SK-N-SH treated with all-trans-retinoic acid at 6 μM for 48 hours (cell line): Measurements from ENCODE around the gene ARFRP1.

Experiments
- ATAC-seq: fragments of 200-7000 bp; cut with Tn5 transposase; 3 replicates; pipeline ENCODE4 v1.9.1; 2020; ENCODE audit warnings: mild to moderate bottlenecking, moderate library complexity
- ARNTL ChIP-seq: fragments of 450-650 bp; formaldehyde crosslinking; IDR thresholded peaks from 2 replicates; pipeline ENCODE4 v1.5.0; 2020; ENCODE audit warnings: low read depth, mild to moderate bottlenecking, moderate library complexity, borderline replicate concordance
- BACH2 ChIP-seq: fragments of 250-450 bp; sonication (Bioruptor Pico); IDR thresholded peaks from 2 replicates; pipeline ENCODE4 v1.9.0; 2021; ENCODE audit warnings: mild to moderate bottlenecking, borderline replicate concordance
- CSDC2 ChIP-seq: fragments of 250-450 bp; sonication (Bioruptor Pico); IDR thresholded peaks from 2 replicates; pipeline ENCODE4 v1.5.0; 2020; ENCODE audit warnings: mild to moderate bottlenecking, moderate library complexity
- CSRNP3 ChIP-seq: fragments of 250-450 bp; sonication (Bioruptor Pico); IDR thresholded peaks from 2 replicates; pipeline ENCODE4 v1.5.1; 2021; ENCODE audit warnings: mild to moderate bottlenecking, moderate library complexity
- GLIS3 ChIP-seq: fragments of 250-450 bp; sonication (Bioruptor Pico); IDR thresholded peaks from 2 replicates; pipeline ENCODE4 v1.5.0; 2020; ENCODE audit warnings: mild to moderate bottlenecking, moderate library complexity
- OSR1 ChIP-seq: fragments of 250-450 bp; sonication (Bioruptor Pico); IDR thresholded peaks from 2 replicates; pipeline ENCODE4 v1.8.0; 2022; ENCODE audit warnings: moderate library complexity, mild to moderate bottlenecking, inconsistent platforms
- POU6F1 ChIP-seq: fragments of 250-450 bp; sonication (Bioruptor Pico); IDR thresholded peaks from 2 replicates; pipeline ENCODE4 v1.8.0; 2021; ENCODE audit warnings: low read depth, mild to moderate bottlenecking, moderate library complexity, borderline replicate concordance
- RARB ChIP-seq: fragments of 250-450 bp; sonication (Bioruptor Pico); IDR thresholded peaks from 2 replicates; pipeline ENCODE4 v1.8.0; 2021; ENCODE audit warnings: mild to moderate bottlenecking, moderate library complexity
- SNAI2 ChIP-seq: fragments of 250-450 bp; sonication (Bioruptor Pico); IDR thresholded peaks from 2 replicates; pipeline ENCODE4 v1.5.0; 2020; ENCODE audit warnings: mild to moderate bottlenecking, moderate library complexity
- TCF4 ChIP-seq: fragments of 250-450 bp; sonication (Bioruptor Pico); IDR thresholded peaks from 2 replicates; pipeline ENCODE4 v1.8.0; 2021; ENCODE audit warnings: mild to moderate bottlenecking, moderate library complexity, borderline replicate concordance
- TOX ChIP-seq: fragments of 250-450 bp; sonication (Bioruptor Pico); IDR thresholded peaks from 2 replicates; pipeline ENCODE4 v1.8.0; 2021; ENCODE audit warnings: mild to moderate bottlenecking, moderate library complexity, borderline replicate concordance
- TSHZ2 ChIP-seq: fragments of 250-450 bp; sonication (Bioruptor Pico); IDR thresholded peaks from 2 replicates; pipeline ENCODE4 v1.5.0; 2020; ENCODE audit warnings: mild to moderate bottlenecking, moderate library complexity
- ZC3H10 ChIP-seq: fragments of 250-450 bp; sonication (Bioruptor Pico); IDR thresholded peaks from 2 replicates; pipeline ENCODE4 v1.5.1; 2021; ENCODE audit warnings: mild to moderate bottlenecking, moderate library complexity
- ZFP3 ChIP-seq: fragments of 250-450 bp; sonication (Bioruptor Pico); IDR thresholded peaks from 2 replicates; pipeline ENCODE4 v1.5.0; 2020; ENCODE audit warnings: mild to moderate bottlenecking, moderate library complexity
- ZFP30 ChIP-seq: fragments of 450-650 bp; formaldehyde crosslinking; IDR thresholded peaks from 2 replicates; pipeline ENCODE4 v1.5.0; 2022; ENCODE audit warnings: mild to moderate bottlenecking, moderate library complexity
- ZNF565 ChIP-seq: fragments of 450-650 bp; formaldehyde crosslinking; conservative IDR thresholded peaks from 2 replicates; pipeline ENCODE4 v1.5.0; 2020; ENCODE audit warnings: low read depth, mild to moderate bottlenecking, moderate library complexity
- ZNF70 ChIP-seq: fragments of 450-650 bp; formaldehyde crosslinking; IDR thresholded peaks from 2 replicates; pipeline ENCODE4 v1.5.0; 2020; ENCODE audit warnings: mild to moderate bottlenecking, moderate library complexity
- ZNF8 ChIP-seq: fragments of 450-650 bp; formaldehyde crosslinking; IDR thresholded peaks from 2 replicates; pipeline ENCODE4 v1.5.0; 2020; ENCODE audit warnings: mild to moderate bottlenecking, moderate library complexity
- TF ChIP-seq, protein P1 (sequence below): fragments of 250-450 bp; sonication (Bioruptor Pico); IDR thresholded peaks from 2 replicates; pipeline ENCODE4 v1.8.0; 2020; ENCODE audit warnings: mild to moderate bottlenecking, moderate library complexity, borderline replicate concordance

The ARFRP1 gene

DNA sequence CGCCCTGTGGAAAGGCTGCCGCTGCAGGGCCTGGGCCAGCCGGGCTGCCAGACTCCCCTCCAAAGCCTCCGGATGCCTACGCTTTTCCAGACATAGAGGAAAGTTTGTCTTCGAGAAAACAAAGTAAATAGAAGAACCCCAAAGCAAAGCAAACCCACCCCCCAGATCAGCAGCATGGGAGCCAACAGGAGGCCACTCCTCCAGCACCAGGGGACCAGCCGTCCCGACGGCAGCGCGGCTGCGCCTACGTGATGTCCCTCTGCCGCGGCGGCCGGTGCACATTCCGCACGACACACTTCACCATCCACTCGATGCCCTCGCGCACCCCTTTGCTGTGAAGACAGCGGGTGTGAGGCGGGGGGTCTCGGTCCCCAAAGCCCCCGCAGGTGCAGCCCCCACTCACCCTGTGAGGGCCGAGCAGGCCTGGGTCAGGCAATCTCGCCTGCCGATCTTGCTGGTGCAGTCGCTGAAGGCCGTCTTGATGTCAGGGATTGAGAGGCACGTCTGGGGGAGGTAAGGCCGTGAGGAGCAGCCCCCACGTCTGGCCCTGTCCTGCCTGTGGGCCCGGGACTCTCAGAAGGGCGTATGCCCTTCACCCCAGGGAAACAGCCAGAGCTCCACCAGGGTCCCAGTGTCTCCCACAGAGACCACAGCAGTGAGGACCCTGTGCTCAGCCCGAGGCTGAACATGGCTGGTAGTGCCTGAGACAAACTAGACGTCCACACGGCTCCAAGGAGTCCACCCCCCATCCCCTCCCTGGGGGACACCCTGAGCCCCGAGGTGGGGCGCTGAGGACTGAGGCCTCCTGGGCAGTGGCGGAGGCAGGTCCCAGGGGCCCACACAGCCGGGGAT lies 7.4 kb downstream of the ARFRP1 start:
- ATAC-seq, result no peak
- no peak for TF ChIP-seq OSR1 (CRISPR knock-in tag)
- TF ChIP-seq ZFP3 (CRISPR knock-in tag), result no peak
- no peak for TF ChIP-seq ZFP30
- no peak for TF ChIP-seq BACH2
- TF ChIP-seq, protein P1, sequence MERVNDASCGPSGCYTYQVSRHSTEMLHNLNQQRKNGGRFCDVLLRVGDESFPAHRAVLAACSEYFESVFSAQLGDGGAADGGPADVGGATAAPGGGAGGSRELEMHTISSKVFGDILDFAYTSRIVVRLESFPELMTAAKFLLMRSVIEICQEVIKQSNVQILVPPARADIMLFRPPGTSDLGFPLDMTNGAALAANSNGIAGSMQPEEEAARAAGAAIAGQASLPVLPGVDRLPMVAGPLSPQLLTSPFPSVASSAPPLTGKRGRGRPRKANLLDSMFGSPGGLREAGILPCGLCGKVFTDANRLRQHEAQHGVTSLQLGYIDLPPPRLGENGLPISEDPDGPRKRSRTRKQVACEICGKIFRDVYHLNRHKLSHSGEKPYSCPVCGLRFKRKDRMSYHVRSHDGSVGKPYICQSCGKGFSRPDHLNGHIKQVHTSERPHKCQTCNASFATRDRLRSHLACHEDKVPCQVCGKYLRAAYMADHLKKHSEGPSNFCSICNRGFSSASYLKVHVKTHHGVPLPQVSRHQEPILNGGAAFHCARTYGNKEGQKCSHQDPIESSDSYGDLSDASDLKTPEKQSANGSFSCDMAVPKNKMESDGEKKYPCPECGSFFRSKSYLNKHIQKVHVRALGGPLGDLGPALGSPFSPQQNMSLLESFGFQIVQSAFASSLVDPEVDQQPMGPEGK (CRISPR knock-in tag), result no peak
- TF ChIP-seq ZC3H10, result no peak
- no peak for TF ChIP-seq RARB
- no peak for TF ChIP-seq ZNF70 (CRISPR knock-in tag)
- TF ChIP-seq ARNTL (CRISPR knock-in tag), result no peak
- no peak for TF ChIP-seq GLIS3 (CRISPR knock-in tag)
- no peak for TF ChIP-seq SNAI2 (CRISPR knock-in tag)
- no peak for TF ChIP-seq TOX (CRISPR knock-in tag)
- TF ChIP-seq ZNF565, result no peak
- TF ChIP-seq, all 23 proteins: peak for 0

GRCh38 chr20:63699466-63700198 lies 8.1 kb downstream of the ARFRP1 start:
- TF ChIP-seq GLIS3 (CRISPR knock-in tag) (no peak), POU6F1 (CRISPR knock-in tag) (no peak), ZFP3 (CRISPR knock-in tag) (no peak), TCF4 (CRISPR knock-in tag) (no peak), RARB (no peak), TSHZ2 (no peak), ZNF8 (CRISPR knock-in tag) (no peak), CSDC2 (CRISPR knock-in tag) (no peak), OSR1 (CRISPR knock-in tag) (no peak), CSRNP3 (CRISPR knock-in tag) (no peak)
- peak; percentile 18; the same call in 2 of the 3 replicates for ATAC-seq

DNA sequence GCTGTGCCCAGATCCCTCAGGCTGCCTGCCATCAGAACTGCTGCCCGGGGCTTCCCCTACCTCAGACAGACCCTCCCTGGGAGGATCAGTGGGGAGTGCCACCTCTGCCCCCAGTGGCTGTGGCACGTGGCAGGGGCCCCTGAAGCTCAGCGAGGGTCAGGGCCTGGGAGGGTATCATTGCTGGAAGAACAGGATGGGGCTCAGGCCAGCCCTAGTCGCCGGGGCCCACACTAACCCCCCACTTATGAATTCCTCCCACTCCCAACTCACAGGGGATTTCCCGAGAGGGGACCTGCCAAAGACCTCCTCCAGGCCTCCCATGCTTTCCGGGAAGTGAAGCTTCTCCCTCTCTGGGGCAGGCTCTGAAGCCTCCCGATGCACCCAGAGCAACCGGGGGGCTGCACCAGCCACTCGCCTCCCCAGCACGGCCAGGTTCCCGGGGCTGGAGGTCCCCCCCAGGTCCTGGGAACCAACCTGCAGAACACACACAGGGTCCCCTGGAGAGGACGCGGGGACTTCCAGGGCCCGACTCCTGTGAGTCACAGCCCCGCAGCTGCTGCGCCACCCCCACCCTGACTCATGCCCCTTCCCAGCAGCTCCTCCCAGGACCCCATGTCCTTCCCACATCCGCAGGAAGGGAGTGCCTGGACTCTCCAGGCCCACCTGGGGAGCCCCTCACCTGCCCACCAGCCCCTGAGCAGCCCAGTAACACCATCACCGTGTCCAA lies 8.9 kb downstream of the ARFRP1 start:
- no peak for TF ChIP-seq ZNF565
- TF ChIP-seq GLIS3 (CRISPR knock-in tag), result peak; percentile 10; the same call in 1 of the 2 replicates
- TF ChIP-seq ZNF8 (CRISPR knock-in tag), result 0 out of 2 replicates have a peak, but pooled peaks have one; percentile 18
- TF ChIP-seq, protein P1 (CRISPR knock-in tag), result 0 out of 2 replicates have a peak, but pooled peaks have one; percentile 21
- ATAC-seq, result peak; percentile 67
